ENCODE data around the gene ELFN2.

ELFN2 gene

DNA sequence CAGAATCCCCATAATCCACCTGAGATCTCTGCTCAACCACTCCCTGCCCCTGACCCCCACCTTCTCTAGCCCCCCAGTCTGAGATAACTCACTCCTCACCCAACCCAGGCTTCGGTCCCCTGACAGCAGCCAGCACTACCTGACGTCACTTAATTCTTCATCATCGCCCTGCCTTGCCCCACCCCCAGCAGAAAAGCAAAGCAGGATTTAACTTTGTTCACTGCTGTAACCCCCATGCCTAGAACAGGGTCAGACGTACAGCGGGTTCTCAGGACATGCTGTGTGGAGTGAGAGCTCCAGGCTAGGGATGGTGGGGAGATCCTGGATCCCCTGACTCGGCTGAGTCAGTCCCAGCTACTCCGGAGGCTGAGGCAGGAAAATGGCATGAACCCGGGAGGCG is 45.8 kb downstream of the ELFN2 start:
- DNase-seq (ENCODE audit: extremely low read depth, low read depth): no peak
- TF ChIP-seq, protein P1, sequence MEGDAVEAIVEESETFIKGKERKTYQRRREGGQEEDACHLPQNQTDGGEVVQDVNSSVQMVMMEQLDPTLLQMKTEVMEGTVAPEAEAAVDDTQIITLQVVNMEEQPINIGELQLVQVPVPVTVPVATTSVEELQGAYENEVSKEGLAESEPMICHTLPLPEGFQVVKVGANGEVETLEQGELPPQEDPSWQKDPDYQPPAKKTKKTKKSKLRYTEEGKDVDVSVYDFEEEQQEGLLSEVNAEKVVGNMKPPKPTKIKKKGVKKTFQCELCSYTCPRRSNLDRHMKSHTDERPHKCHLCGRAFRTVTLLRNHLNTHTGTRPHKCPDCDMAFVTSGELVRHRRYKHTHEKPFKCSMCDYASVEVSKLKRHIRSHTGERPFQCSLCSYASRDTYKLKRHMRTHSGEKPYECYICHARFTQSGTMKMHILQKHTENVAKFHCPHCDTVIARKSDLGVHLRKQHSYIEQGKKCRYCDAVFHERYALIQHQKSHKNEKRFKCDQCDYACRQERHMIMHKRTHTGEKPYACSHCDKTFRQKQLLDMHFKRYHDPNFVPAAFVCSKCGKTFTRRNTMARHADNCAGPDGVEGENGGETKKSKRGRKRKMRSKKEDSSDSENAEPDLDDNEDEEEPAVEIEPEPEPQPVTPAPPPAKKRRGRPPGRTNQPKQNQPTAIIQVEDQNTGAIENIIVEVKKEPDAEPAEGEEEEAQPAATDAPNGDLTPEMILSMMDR (IDR thresholded peaks at IDR 0.05; ENCODE audit: low read depth, low read length, missing control alignments): no peak
- no peak overlapping the region for H3K4me3 ChIP-seq (replicated peaks; ENCODE audit: low read depth, low read length)

DNA sequence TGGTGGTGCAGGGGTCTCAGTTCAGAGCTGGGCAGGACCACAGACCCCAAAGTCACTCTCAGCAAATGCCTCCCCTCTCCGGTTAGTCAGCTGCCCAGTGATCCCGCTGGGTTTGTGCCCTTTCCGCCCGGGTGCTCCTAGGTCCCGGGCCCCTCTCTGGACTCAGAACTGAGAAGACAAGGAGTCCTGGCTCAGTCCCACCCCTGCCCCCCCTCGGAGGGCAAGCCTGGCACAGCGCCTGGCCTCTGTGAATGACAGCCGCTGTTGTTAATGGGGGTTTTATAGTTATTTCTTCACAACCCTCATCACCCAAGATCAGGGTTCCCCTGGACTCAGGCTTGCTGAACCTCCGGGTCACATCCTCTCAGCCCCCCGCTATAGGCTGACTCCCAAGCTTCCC is 47.6 kb downstream of the ELFN2 start:
- H3K4me3 ChIP-seq (replicated peaks; ENCODE audit: low read depth, low read length): no peak overlapping the region
- TF ChIP-seq, protein P1 (IDR thresholded peaks at IDR 0.05; ENCODE audit: low read depth, low read length, missing control alignments): no peak
- DNase-seq (ENCODE audit: extremely low read depth, low read depth): no peak

DNA sequence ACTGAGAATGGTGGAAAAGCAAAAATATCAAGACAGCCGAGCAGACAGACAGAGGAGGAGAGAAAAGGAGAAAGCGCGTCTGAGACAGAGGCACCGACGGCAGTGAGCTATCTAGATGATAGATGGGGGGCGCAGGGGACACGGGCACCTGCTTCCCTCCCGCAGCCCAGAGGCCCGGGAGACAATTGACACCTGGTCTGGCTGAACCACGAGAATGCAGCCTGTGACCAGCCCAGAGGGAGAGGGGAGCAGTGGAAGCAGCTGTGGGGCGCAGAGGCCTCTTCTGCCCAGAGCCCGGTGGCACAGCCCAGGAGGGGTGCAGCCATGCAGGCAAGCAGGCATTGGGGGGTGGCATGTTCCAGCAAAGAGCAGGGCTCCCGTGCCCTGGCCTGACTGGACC is 48.2 kb downstream of the ELFN2 start:
- no peak for DNase-seq (ENCODE audit: extremely low read depth, low read depth)
- TF ChIP-seq, protein P1 (IDR thresholded peaks at IDR 0.05; ENCODE audit: low read depth, low read length, missing control alignments): no peak
- no peak overlapping the region for H3K4me3 ChIP-seq (replicated peaks; ENCODE audit: low read depth, low read length)

DNA sequence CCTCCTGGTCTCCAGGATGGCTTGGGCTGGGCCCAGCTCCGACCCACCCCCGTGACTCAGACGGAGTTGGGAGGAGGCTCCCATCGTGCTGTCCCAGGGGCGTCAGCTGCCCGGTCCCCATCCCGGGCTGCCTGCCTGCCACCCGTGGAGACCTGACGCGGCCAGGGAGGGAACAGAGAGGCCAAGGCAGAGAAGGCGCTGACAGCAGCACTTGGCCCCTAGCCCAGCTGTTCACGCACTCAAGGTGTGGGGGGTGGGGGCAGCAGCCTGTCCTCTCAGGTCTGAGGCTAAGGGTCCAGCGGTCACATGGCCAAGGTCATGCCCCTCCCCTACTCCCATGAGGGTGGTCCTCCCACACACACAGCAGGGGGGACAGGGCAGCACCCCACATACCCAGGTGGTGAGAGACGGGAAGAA is 48.6 kb downstream of the ELFN2 start:
- DNase-seq (ENCODE audit: extremely low read depth, low read depth): no peak
- TF ChIP-seq, protein P1 (IDR thresholded peaks at IDR 0.05; ENCODE audit: low read depth, low read length, missing control alignments): no peak
- no peak overlapping the region for H3K4me3 ChIP-seq (replicated peaks; ENCODE audit: low read depth, low read length)

DNA sequence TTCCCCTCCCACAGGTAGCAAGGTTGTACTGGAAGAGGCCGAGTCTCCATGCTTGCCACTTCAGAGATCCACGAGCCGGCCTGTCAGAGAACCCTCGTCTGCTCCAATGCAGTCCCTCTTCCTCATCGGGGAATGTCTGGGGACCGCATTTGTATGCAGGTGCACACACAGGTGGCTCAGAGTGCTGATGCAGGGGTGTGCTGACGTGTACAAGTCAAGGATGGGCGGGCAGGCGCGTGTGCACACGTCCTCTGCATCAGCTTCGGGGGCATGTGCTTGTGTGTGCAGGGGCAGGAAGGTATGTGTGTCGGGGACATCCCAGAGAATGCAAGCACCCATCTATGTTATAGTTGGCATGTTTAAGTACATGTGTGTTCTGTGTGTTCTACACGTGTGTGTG is 49.4 kb downstream of the ELFN2 start:
- no peak for DNase-seq (ENCODE audit: extremely low read depth, low read depth)
- TF ChIP-seq, protein P1 (IDR thresholded peaks at IDR 0.05; ENCODE audit: low read depth, low read length, missing control alignments): no peak
- H3K4me3 ChIP-seq (replicated peaks; ENCODE audit: low read depth, low read length): no peak overlapping the region

DNA sequence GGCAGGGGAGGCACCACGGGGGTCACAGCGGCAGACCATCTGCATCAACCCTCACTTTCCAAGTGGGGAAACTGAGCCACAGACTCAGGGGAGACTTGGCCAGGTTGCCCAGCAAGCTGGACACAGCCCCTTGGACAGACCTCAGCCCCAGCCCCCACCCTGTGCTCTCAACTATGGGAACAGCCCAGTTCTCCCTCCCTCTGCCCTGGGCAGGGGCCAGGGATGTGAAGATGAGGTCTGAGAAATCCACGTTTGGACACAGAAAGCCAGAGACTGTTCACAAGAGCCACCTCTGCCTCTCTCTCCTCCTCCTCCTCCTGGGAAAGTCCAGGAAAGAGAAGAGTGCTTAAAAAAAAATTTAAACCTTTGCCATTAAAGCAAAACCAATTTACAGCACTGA is 50.1 kb downstream of the ELFN2 start:
- TF ChIP-seq, protein P1 (IDR thresholded peaks at IDR 0.05; ENCODE audit: low read depth, low read length, missing control alignments): no peak
- H3K4me3 ChIP-seq (replicated peaks; ENCODE audit: low read depth, low read length): no peak overlapping the region
- no peak for DNase-seq (ENCODE audit: extremely low read depth, low read depth)

DNA sequence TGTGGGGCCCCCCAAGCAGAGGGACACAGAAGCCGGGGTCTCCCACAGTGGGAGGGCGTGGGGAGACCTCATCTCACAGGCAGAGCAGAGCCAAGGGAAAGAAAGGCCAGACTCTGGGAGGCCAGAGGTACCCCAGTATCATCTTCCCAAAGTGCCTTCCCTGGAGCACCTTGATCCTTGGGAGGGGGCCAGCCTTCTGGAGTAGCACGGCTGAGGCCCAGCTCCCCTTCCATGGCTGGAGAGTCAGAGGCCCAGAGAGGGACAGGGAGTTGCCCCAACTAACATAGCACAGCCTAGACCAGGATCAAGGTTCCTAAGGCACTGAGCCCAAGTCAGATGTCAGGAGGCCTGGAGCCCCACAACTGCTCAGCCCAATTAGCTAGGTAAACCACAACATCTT is 50.6 kb downstream of the ELFN2 start:
- TF ChIP-seq, protein P1 (IDR thresholded peaks at IDR 0.05; ENCODE audit: low read depth, low read length, missing control alignments): no peak
- no peak for DNase-seq (ENCODE audit: extremely low read depth, low read depth)

More for the DNA sequence above, 50.6 kb downstream of the ELFN2 start:
- H3K4me3 ChIP-seq (replicated peaks; ENCODE audit: low read depth, low read length): no peak overlapping the region
